PC-3 (cell line): Measurements from ENCODE around the gene CIB4. TPM values are rescaled to one million over a fixed set of nuclear protein-coding genes. Genes with fewer than 3 reads are reported as not detected.

Source experiments
- ATAC-seq: fragments of 200-7000 bp; cut with Tn5 transposase; 2 replicates; pipeline ENCODE4 v1.9.1; 2020; ENCODE audit warnings: mild to moderate bottlenecking, moderate library complexity
- BruUV-seq: library from RNA; stranded (reverse); fragments of 400-500 nt; replicated peaks from 2 replicates; lab custom pipeline; 2021; lab: Mats Ljungman, UMichigan
- CTCF ChIA-PET: fragments of 300-600 bp; sonication (Branson Sonifier 250); formaldehyde crosslinking; loops from one replicate; lab custom pipeline; 2022; ENCODE audit warnings: antibody characterized with exemption; lab: Charles Lee
- POLR2A ChIA-PET: fragments of 300-600 bp; sonication (Branson Sonifier 250); formaldehyde crosslinking; loops from one replicate; lab custom pipeline; 2022; ENCODE audit warnings: antibody characterized with exemption; ENCODE audit not compliant: unreplicated experiment; lab: Charles Lee
- DNase-seq: peaks from one replicate; pipeline ENCODE4 v3.0.0-alpha.2; 2015
- H2AFZ ChIP-seq: fragments of 300-600 bp; sonication (generic); 2 replicates; pipeline ENCODE4 v1.6.0; 2016; ENCODE audit warnings: antibody characterized with exemption, low read length
- H3F3A ChIP-seq: fragments of 300-600 bp; sonication (generic); one replicate; pipeline ENCODE4 v1.6.0; 2017; ENCODE audit warnings: antibody characterized with exemption, low read length, control low read depth, mild to moderate bottlenecking; ENCODE audit not compliant: unreplicated experiment
- H3K27ac ChIP-seq: fragments of 300-600 bp; sonication (generic); 2 replicates; pipeline ENCODE4 v1.5.1; 2016; ENCODE audit warnings: mild to moderate bottlenecking, low read length
- H3K27me3 ChIP-seq: fragments of 300-600 bp; sonication (generic); 2 replicates; pipeline ENCODE4 v1.6.1; 2016; ENCODE audit warnings: low read length, mixed read lengths
- H3K36me3 ChIP-seq: fragments of 300-600 bp; sonication (generic); 2 replicates; pipeline ENCODE4 v1.6.1; 2016; ENCODE audit warnings: low read depth, mixed run types, low read length, mixed read lengths
- H3K4me1 ChIP-seq: fragments of 300-600 bp; sonication (generic); 2 replicates; pipeline ENCODE4 v1.5.1; 2016; ENCODE audit warnings: low read length; ENCODE audit not compliant: insufficient read depth
- H3K4me2 ChIP-seq: fragments of 300-600 bp; sonication (generic); 2 replicates; pipeline ENCODE4 v1.6.0; 2016; ENCODE audit warnings: low read length
- H3K4me3 ChIP-seq: fragments of 300-600 bp; sonication (generic); 2 replicates; pipeline ENCODE4 v1.5.1; 2016; ENCODE audit warnings: mild to moderate bottlenecking, low read length, mixed read lengths
- H3K79me2 ChIP-seq: fragments of 300-600 bp; sonication (generic); 2 replicates; pipeline ENCODE4 v1.6.1; 2017; ENCODE audit warnings: low read length, mixed read lengths
- H3K9ac ChIP-seq: fragments of 300-600 bp; sonication (generic); 2 replicates; pipeline ENCODE4 v1.6.0; 2016; ENCODE audit warnings: mild to moderate bottlenecking, low read length
- H3K9me2 ChIP-seq: fragments of 300-600 bp; sonication (generic); replicated peaks from 2 replicates; pipeline ENCODE4 v1.6.1; 2016; ENCODE audit warnings: mixed run types, low read length, mixed read lengths
- H3K9me3 ChIP-seq: fragments of 300-600 bp; sonication (generic); 2 replicates; pipeline ENCODE4 v1.6.1; 2016; ENCODE audit warnings: low read length, mixed read lengths
- H4K20me1 ChIP-seq: fragments of 300-600 bp; sonication (generic); 2 replicates; pipeline ENCODE4 v1.6.1; 2016; ENCODE audit warnings: low read length, mixed read lengths
- CTCF ChIP-seq: fragments of 300-600 bp; sonication (generic); conservative IDR thresholded peaks from 2 replicates; pipeline ENCODE4 v1.5.1; 2017; ENCODE audit warnings: antibody characterized with exemption, low read depth, mild to moderate bottlenecking, low read length
- EZH2 ChIP-seq: fragments of 300-600 bp; sonication (generic); IDR thresholded peaks from one replicate; pipeline ENCODE4 v1.6.1; 2017; ENCODE audit warnings: antibody characterized with exemption, mild to moderate bottlenecking, low read length; ENCODE audit not compliant: unreplicated experiment
- EZH2phosphoT487 ChIP-seq: fragments of 300-600 bp; sonication (generic); IDR thresholded peaks from 2 replicates; pipeline ENCODE4 v1.6.1; 2018; ENCODE audit warnings: mild to moderate bottlenecking, antibody characterized with exemption, low read length, borderline replicate concordance
- intact Hi-C: fragments of 100-400 bp; cut with micrococcal nuclease; formaldehyde crosslinking; loops from 2 replicates; pipeline ENCODE4 v1.9.0; 2023
- total RNA-seq: library from RNA; depleted of rRNA; stranded (reverse); fragments of >200 nt; gene quantifications from 2 replicates; pipeline ENCODE4 v1.2.3, GENCODE V29; 2014

Gene CIB4
- total RNA-seq, 1 experiment from 2014 or later: not detected

- ChIA-PET CTCF (no interaction called here), POLR2A (no interaction called here)
- no peaks in the 10 kb centered on the region for H3K9me3 ChIP-seq
- no peak overlapping the region for H3K4me3 ChIP-seq
- no peak overlapping the region for H2AFZ ChIP-seq
- H3F3A ChIP-seq: no peaks in the 10 kb centered on the region
- H3K27ac ChIP-seq: no peak overlapping the region
- H4K20me1 ChIP-seq: no peaks in the 10 kb centered on the region
- no peaks in the 10 kb centered on the region for H3K36me3 ChIP-seq
- H3K79me2 ChIP-seq: no peaks in the 10 kb centered on the region
- no TSS peak for BruUV-seq
- H3K4me2 ChIP-seq: no peak overlapping the region
- peaks cover 19% of the 10 kb centered on the region for H3K4me1 ChIP-seq
- no peaks in the 10 kb centered on the region for H3K9me2 ChIP-seq
- intact Hi-C loops: no loop called here
- ATAC-seq: no peak
- no peak overlapping the region for H3K9ac ChIP-seq
- TF ChIP-seq EZH2: no peak
- no peak for TF ChIP-seq CTCF
- TF ChIP-seq EZH2phosphoT487: no peak
- H3K27me3 ChIP-seq: no peaks in the 10 kb centered on the region; the same call in 1 of the 2 replicates
- DNase-seq: no peak
These were observed 30.4 kb downstream of the CIB4 start for GRCh38 chr2:26610504-26611335.

- Histone ChIP-seq H3K9me3 (no peaks in the 10 kb centered on the region), H3K4me3 (no peak overlapping the region), H3K79me2 (no peaks in the 10 kb centered on the region), H3K4me1 (peaks cover 21% of the 10 kb centered on the region), H4K20me1 (no peaks in the 10 kb centered on the region), H3K27me3 (no peaks in the 10 kb centered on the region; the same call in 1 of the 2 replicates), H3K4me2 (no peak overlapping the region), H3K9ac (no peak overlapping the region), H3F3A (no peaks in the 10 kb centered on the region), H3K27ac (no peak overlapping the region), H2AFZ (no peak overlapping the region), H3K9me2 (no peaks in the 10 kb centered on the region), H3K36me3 (no peaks in the 10 kb centered on the region)
- ChIA-PET CTCF (no interaction called here), POLR2A (no interaction called here)
- DNase-seq (no peak), ATAC-seq (no peak)
- TF ChIP-seq CTCF: no peak
- TF ChIP-seq EZH2: no peak
- TF ChIP-seq EZH2phosphoT487: no peak
- intact Hi-C loops: no loop called here
- BruUV-seq: no TSS peak
These were observed 31.3 kb downstream of the CIB4 start for GRCh38 chr2:26609839-26610277.

- no peak overlapping the region for H3K27ac ChIP-seq
- ChIA-PET CTCF (no interaction called here), POLR2A (no interaction called here)
- H3K9ac ChIP-seq: no peak overlapping the region
- H2AFZ ChIP-seq: no peak overlapping the region
- H3K4me3 ChIP-seq: no peak overlapping the region
- no peak for DNase-seq
- BruUV-seq: no TSS peak
- no peaks in the 10 kb centered on the region for H3K79me2 ChIP-seq
- intact Hi-C loops: no loop called here
- H3K4me1 ChIP-seq: peaks cover 21% of the 10 kb centered on the region
- TF ChIP-seq CTCF (no peak), EZH2 (no peak), EZH2phosphoT487 (no peak)
- H3K4me2 ChIP-seq: no peak overlapping the region
- H3K9me2 ChIP-seq: no peaks in the 10 kb centered on the region
- no peaks in the 10 kb centered on the region for H3K36me3 ChIP-seq
- H3F3A ChIP-seq: no peaks in the 10 kb centered on the region
- no peaks in the 10 kb centered on the region for H4K20me1 ChIP-seq
- no peaks in the 10 kb centered on the region; the same call in 1 of the 2 replicates for H3K27me3 ChIP-seq
- H3K9me3 ChIP-seq: no peaks in the 10 kb centered on the region
- ATAC-seq: no peak
These were observed 31.9 kb downstream of the CIB4 start for GRCh38 chr2:26609205-26609631.
